Endothelial cell of umbilical vein (primary cell): ENCODE data around the gene AIG1. TPM values are rescaled to one million over a fixed set of nuclear protein-coding genes. Genes with fewer than 3 reads are reported as not detected.

Source experiments
- BruUV-seq: library from RNA; stranded (reverse); fragments of 400-500 nt; replicated peaks from 2 replicates; lab custom pipeline; 2021; lab: Mats Ljungman, UMichigan
- CTCF ChIA-PET: fragments of 300-600, 350-600 bp; sonication (Branson Sonifier 250); formaldehyde crosslinking; loops from one replicate; lab custom pipeline; 2021; ENCODE audit warnings: antibody characterized with exemption, inconsistent platforms; lab: Charles Lee
- POLR2A ChIA-PET: fragments of 300-600, 350-600 bp; sonication (Branson Sonifier 250); formaldehyde crosslinking; loops from one replicate; lab custom pipeline; 2021; ENCODE audit warnings: antibody characterized with exemption, inconsistent platforms; lab: Charles Lee
- DNase-seq: peaks from one replicate; pipeline ENCODE4 v3.0.0-alpha.2; 2011; ENCODE audit warnings: low read depth, low spot score
- FAIRE-seq: peaks from 2 replicates; lab custom pipeline; 2011; peaks lifted over from hg19 to GRCh38; lab: Jason Lieb, UNC
- H2AFZ ChIP-seq: 2 replicates; pipeline ENCODE4 v1.6.0; 2012; ENCODE audit warnings: low read depth, low read length, control low read depth, inconsistent platforms
- H3K27ac ChIP-seq: 2 replicates; pipeline ENCODE4 v1.5.1; 2011; ENCODE audit warnings: low read depth, mild to moderate bottlenecking, control low read depth, low read length, moderate library complexity; ENCODE audit not compliant: insufficient read depth
- H3K27me3 ChIP-seq, 2 experiments: 2 replicates each; pipeline versions ENCODE4 v1.6.0 to v1.6.1; 2011; ENCODE audit warnings: low read length in 2 of 2, mixed read lengths in 1 of 2; ENCODE audit not compliant: control insufficient read depth in 2 of 2, insufficient read depth in 2 of 2
- H3K36me3 ChIP-seq, 2 experiments: 2 replicates in 1 of 2; 3 replicates in 1 of 2; pipeline ENCODE4 v1.5.1; 2011; ENCODE audit warnings: low read length in 2 of 2, mild to moderate bottlenecking in 1 of 2, moderate library complexity in 1 of 2; ENCODE audit not compliant: control insufficient read depth in 2 of 2, insufficient read depth in 2 of 2; ENCODE audit errors: extremely low read depth in 1 of 2
- H3K4me1 ChIP-seq: 3 replicates; pipeline ENCODE4 v1.5.1; 2011; ENCODE audit warnings: mild to moderate bottlenecking, low read length; ENCODE audit not compliant: control insufficient read depth, insufficient read depth; ENCODE audit errors: extremely low read depth
- H3K4me2 ChIP-seq: 2 replicates; pipeline ENCODE4 v1.6.1; 2011; ENCODE audit warnings: low read length, control low read depth, mixed read lengths; ENCODE audit not compliant: insufficient read depth
- H3K4me3 ChIP-seq, 3 experiments: fragments of 200-600 bp in 1 of 3; sonication (generic), shearing (Covaris generic) in 1 of 3; replicated peaks in 1 of 3; 2 replicates each; pipeline ENCODE4 v1.5.1; 2011 to 2016; ENCODE audit warnings: control low read depth in 3 of 3, low read length in 3 of 3, mild to moderate bottlenecking in 2 of 3, inconsistent platforms in 1 of 3, low read depth in 1 of 3, moderate library complexity in 1 of 3; ENCODE audit not compliant: insufficient read depth in 1 of 3
- H3K79me2 ChIP-seq: 2 replicates; pipeline ENCODE4 v1.6.0; 2012; ENCODE audit warnings: low read length, inconsistent platforms; ENCODE audit not compliant: control insufficient read depth, insufficient read depth
- H3K9ac ChIP-seq: replicated peaks from 2 replicates; pipeline ENCODE3; 2011; ENCODE audit warnings: low read length, control low read depth; ENCODE audit not compliant: insufficient read depth; ENCODE audit errors: extremely low read depth
- H3K9me1 ChIP-seq: replicated peaks from 3 replicates; pipeline ENCODE4 v1.6.0; 2011; ENCODE audit warnings: mild to moderate bottlenecking, low read length; ENCODE audit not compliant: control insufficient read depth, insufficient read depth; ENCODE audit errors: extremely low read depth
- H3K9me3 ChIP-seq: replicated peaks from 2 replicates; pipeline ENCODE4 v1.5.1; 2012; ENCODE audit warnings: low read length, inconsistent platforms; ENCODE audit not compliant: control insufficient read depth, insufficient read depth
- H4K20me1 ChIP-seq: replicated peaks from 2 replicates; pipeline ENCODE3; 2011; ENCODE audit warnings: mild to moderate bottlenecking, low read length; ENCODE audit not compliant: control insufficient read depth, insufficient read depth; ENCODE audit errors: extremely low read depth
- EZH2 ChIP-seq: IDR thresholded peaks from 2 replicates; pipeline ENCODE4 v1.6.1; 2012; ENCODE audit warnings: borderline replicate concordance, low read depth, mild to moderate bottlenecking, moderate library complexity, low read length, inconsistent platforms; ENCODE audit not compliant: severe bottlenecking
- FOS ChIP-seq: IDR thresholded peaks from 2 replicates; pipeline ENCODE4 v1.6.1; 2011; ENCODE audit warnings: mild to moderate bottlenecking, low read length, moderate library complexity, borderline replicate concordance; ENCODE audit not compliant: insufficient read depth
- GATA2 ChIP-seq: IDR thresholded peaks from 2 replicates; pipeline ENCODE4 v1.7.0; 2011; ENCODE audit warnings: low read depth, mild to moderate bottlenecking, moderate library complexity, mixed read lengths, low read length; ENCODE audit not compliant: insufficient read length, insufficient read depth
- JUN ChIP-seq: IDR thresholded peaks from 2 replicates; pipeline ENCODE4 v1.6.1; 2011; ENCODE audit warnings: borderline replicate concordance, low read depth; ENCODE audit not compliant: insufficient read length, insufficient read depth
- MYC ChIP-seq: IDR thresholded peaks from one replicate; pipeline ENCODE4 v1.6.1; 2011; ENCODE audit warnings: mild to moderate bottlenecking, low read depth, low read length
- POLR2A ChIP-seq: IDR thresholded peaks from 2 replicates; pipeline ENCODE4 v1.6.1; 2012; ENCODE audit warnings: low read depth, mild to moderate bottlenecking, control low read depth, low read length
- POLR2AphosphoS5 ChIP-seq: IDR thresholded peaks from 2 replicates; pipeline ENCODE4 v1.6.1; 2012; ENCODE audit warnings: low read depth, mild to moderate bottlenecking, control low read depth, low read length, moderate library complexity; ENCODE audit not compliant: insufficient read depth
- dilution Hi-C: fragments of 300-500 bp; cut with MboI; formaldehyde crosslinking; loops from one replicate; pipeline ENCODE4 v1.15.0; 2019; ENCODE audit warnings: low sequenced_read_pairs; ENCODE audit not compliant: extremely low pct_ligation_motif_present
- intact Hi-C: fragments of 100-400 bp; cut with micrococcal nuclease; formaldehyde crosslinking; loops from one replicate; pipeline ENCODE4 v1.10.0; 2022
- polyA plus RNA-seq, 4 experiments: library from polyadenylated mRNA; depleted of rRNA in 3 of 4; stranded (reverse) in 3 of 4; unstranded in 1 of 4; fragments of >200 nt; gene quantifications; 2 replicates each; pipeline versions ENCODE4 v1.2.1 to v1.2.3, GENCODE V29; 2011 to 2012; ENCODE audit warnings: missing spikeins in 1 of 4
- total RNA-seq: library from RNA; stranded (reverse); gene quantifications from 2 replicates; pipeline ENCODE4 v1.2.3, GENCODE V29; 2021
- TF ChIP-seq, protein P1 (sequence below): IDR thresholded peaks from 2 replicates; pipeline ENCODE4 v1.6.1; 2011; ENCODE audit not compliant: insufficient read depth, insufficient read length
- TF ChIP-seq, protein P2 (sequence below), 2 donors: IDR thresholded peaks; 1 replicate in 1 of 2; 2 replicates in 1 of 2; pipeline ENCODE4 v1.5.1; 2011; ENCODE audit warnings: low read length in 2 of 2, mild to moderate bottlenecking in 2 of 2, moderate library complexity in 2 of 2, control low read depth in 1 of 2, inconsistent platforms in 1 of 2, low read depth in 1 of 2; ENCODE audit not compliant: insufficient read depth in 1 of 2; ENCODE audit errors: extremely low read depth in 1 of 2

AIG1 gene
- total and polyA plus RNA-seq, 2 donors (not counting 3 experiments of a cell fraction or from before 2014, with no cell fraction given) = 17.7 to 22.7 TPM

- intact Hi-C loops = no loop called here
- BruUV-seq = no TSS peak
- H4K20me1 ChIP-seq = no peaks in the 10 kb centered on the region
- POLR2A ChIA-PET = no interaction called here
- H3K9me3 ChIP-seq = no peaks in the 10 kb centered on the region
- H2AFZ ChIP-seq = no peak overlapping the region
- H3K27ac ChIP-seq = no peak overlapping the region
- TF ChIP-seq EZH2 = no peak
- FAIRE-seq (no peak), DNase-seq (no peak)
- CTCF ChIA-PET = interaction anchor here (1.6 to 2.1 kb wide), 2 partner anchors 12 to 18 kb away, joined by 4 to 7 read pairs; no protein-coding TSS in a partner anchor
- no peak overlapping the region for H3K4me3 ChIP-seq
- no peaks in the 10 kb centered on the region for H3K9me1 ChIP-seq
- H3K9ac ChIP-seq = no peak overlapping the region
- dilution Hi-C loops = no loop called here
- no peak overlapping the region for H3K4me2 ChIP-seq
- H3K4me1 ChIP-seq = no peaks in the 10 kb centered on the region
- no peaks in the 10 kb centered on the region for H3K27me3 ChIP-seq
- no peaks in the 10 kb centered on the region for H3K36me3 ChIP-seq
- H3K79me2 ChIP-seq = no peaks in the 10 kb centered on the region
These were observed 96.4 kb downstream of the AIG1 start for GRCh38 chr6:143157131-143157530.

DNA sequence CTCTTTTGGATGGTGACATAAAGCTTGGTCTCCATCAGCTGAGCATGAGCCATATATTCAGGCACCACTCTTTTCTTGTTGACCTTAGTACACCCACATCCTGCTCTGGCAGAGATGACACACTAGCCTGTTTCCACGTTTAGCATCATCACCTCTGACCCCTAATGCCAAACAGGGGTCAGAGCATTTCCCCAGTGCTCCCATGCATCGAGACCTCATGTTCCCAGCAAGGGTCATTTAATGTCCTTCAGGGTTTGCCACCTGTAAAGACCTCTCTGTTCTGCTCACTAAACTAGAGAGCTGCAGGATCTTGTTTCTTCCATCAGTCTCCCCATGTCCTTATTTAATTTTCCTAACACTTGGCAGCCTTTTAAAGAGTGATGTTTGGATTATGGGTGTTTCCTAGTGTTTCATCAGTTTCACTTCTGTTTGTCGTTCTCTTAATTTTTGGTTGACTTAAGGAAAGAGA is 97.5 kb downstream of the AIG1 start:
- TF ChIP-seq, protein P1, sequence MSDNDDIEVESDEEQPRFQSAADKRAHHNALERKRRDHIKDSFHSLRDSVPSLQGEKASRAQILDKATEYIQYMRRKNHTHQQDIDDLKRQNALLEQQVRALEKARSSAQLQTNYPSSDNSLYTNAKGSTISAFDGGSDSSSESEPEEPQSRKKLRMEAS = no peak
- TF ChIP-seq GATA2 (no peak), JUN (no peak), FOS (no peak), POLR2A (no peak), MYC (no peak), POLR2AphosphoS5 (no peak), EZH2 (no peak)
- TF ChIP-seq, protein P2, sequence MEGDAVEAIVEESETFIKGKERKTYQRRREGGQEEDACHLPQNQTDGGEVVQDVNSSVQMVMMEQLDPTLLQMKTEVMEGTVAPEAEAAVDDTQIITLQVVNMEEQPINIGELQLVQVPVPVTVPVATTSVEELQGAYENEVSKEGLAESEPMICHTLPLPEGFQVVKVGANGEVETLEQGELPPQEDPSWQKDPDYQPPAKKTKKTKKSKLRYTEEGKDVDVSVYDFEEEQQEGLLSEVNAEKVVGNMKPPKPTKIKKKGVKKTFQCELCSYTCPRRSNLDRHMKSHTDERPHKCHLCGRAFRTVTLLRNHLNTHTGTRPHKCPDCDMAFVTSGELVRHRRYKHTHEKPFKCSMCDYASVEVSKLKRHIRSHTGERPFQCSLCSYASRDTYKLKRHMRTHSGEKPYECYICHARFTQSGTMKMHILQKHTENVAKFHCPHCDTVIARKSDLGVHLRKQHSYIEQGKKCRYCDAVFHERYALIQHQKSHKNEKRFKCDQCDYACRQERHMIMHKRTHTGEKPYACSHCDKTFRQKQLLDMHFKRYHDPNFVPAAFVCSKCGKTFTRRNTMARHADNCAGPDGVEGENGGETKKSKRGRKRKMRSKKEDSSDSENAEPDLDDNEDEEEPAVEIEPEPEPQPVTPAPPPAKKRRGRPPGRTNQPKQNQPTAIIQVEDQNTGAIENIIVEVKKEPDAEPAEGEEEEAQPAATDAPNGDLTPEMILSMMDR (IDR thresholded peaks at IDR 0.05; ENCODE audit: extremely low read depth in 1 of 2, insufficient read depth in 1 of 2, low read depth in 1 of 2, low read length in 2 of 2) = no peak
- FAIRE-seq = no peak
- BruUV-seq = no TSS peak
- intact Hi-C loops = no loop called here
- dilution Hi-C loops = no loop called here
- Histone ChIP-seq H2AFZ (no peak overlapping the region), H3K9me3 (no peaks in the 10 kb centered on the region), H3K27me3 (no peaks in the 10 kb centered on the region), H3K4me1 (no peaks in the 10 kb centered on the region), H4K20me1 (no peaks in the 10 kb centered on the region), H3K4me3 (no peak overlapping the region), H3K4me2 (no peak overlapping the region), H3K9ac (no peak overlapping the region), H3K36me3 (no peaks in the 10 kb centered on the region), H3K27ac (no peak overlapping the region), H3K9me1 (no peaks in the 10 kb centered on the region), H3K79me2 (no peaks in the 10 kb centered on the region)
- POLR2A ChIA-PET = no interaction called here
- CTCF ChIA-PET = interaction anchor here (0.8 to 2.1 kb wide), 4 partner anchors 11 to 179 kb away, joined by 3 to 7 read pairs (median 4); no protein-coding TSS in a partner anchor
- no peak for DNase-seq
